Endodermal cell (in vitro differentiated cells): ENCODE results near the gene VIL1. TPM values are rescaled to one million over a fixed set of nuclear protein-coding genes. Genes with fewer than 3 reads are reported as not detected.

ENCODE experiments used
- DNase-seq: peaks from one replicate; pipeline ENCODE4 v3.0.0-alpha.2; 2017
- H3K27ac ChIP-seq: 2 replicates; pipeline ENCODE4 v1.5.1; 2013; ENCODE audit warnings: mild to moderate bottlenecking, low read depth, low read length, moderate library complexity
- H3K27me3 ChIP-seq: 2 replicates; pipeline ENCODE4 v1.6.1; 2013; ENCODE audit warnings: mild to moderate bottlenecking, low read length, moderate library complexity; ENCODE audit not compliant: insufficient read depth, control insufficient read depth, poor library complexity, severe bottlenecking
- H3K36me3 ChIP-seq: 2 replicates; pipeline ENCODE4 v1.7.0; 2013; ENCODE audit warnings: mild to moderate bottlenecking, low read length, moderate library complexity; ENCODE audit not compliant: control insufficient read depth, insufficient read depth
- H3K4me1 ChIP-seq: one replicate; pipeline ENCODE4 v1.7.0; 2013; ENCODE audit warnings: low read length; ENCODE audit not compliant: control insufficient read depth, insufficient read depth
- H3K4me3 ChIP-seq: 2 replicates; pipeline ENCODE4 v1.5.1; 2013; ENCODE audit warnings: mild to moderate bottlenecking, low read length, moderate library complexity
- H3K9ac ChIP-seq: 2 replicates; pipeline ENCODE4 v1.6.1; 2013; ENCODE audit warnings: mild to moderate bottlenecking, low read length, moderate library complexity; ENCODE audit not compliant: poor library complexity, severe bottlenecking; ENCODE audit errors: extremely low read depth
- H3K9me3 ChIP-seq: 2 replicates; pipeline ENCODE4 v1.6.1; 2013; ENCODE audit warnings: mild to moderate bottlenecking, low read length, moderate library complexity; ENCODE audit not compliant: control insufficient read depth
- H3K27ac Mint-ChIP-seq: 2 replicates; pipeline ENCODE4 v1.8.0; 2020; ENCODE audit warnings: mixed read lengths
- H3K27me3 Mint-ChIP-seq: 2 replicates; pipeline ENCODE4 v1.8.0; 2021; ENCODE audit warnings: mild to moderate bottlenecking, mixed read lengths; ENCODE audit not compliant: insufficient read depth
- H3K36me3 Mint-ChIP-seq: 2 replicates; pipeline ENCODE4 v1.8.0; 2020; ENCODE audit warnings: low read depth, mixed read lengths
- H3K4me1 Mint-ChIP-seq: 2 replicates; pipeline ENCODE4 v1.8.0; 2020; ENCODE audit warnings: mixed read lengths
- H3K4me3 Mint-ChIP-seq: 2 replicates; pipeline ENCODE4 v1.8.0; 2020; ENCODE audit warnings: mild to moderate bottlenecking, moderate library complexity, mixed read lengths
- H3K9me3 Mint-ChIP-seq: 2 replicates; pipeline ENCODE4 v1.8.0; 2020; ENCODE audit warnings: mild to moderate bottlenecking, mixed read lengths
- WGBS, 2 experiments: methylation state at CpG; one replicate each; pipeline versions ENCODE4 v1.1.5 to v1.1.7; 2013; ENCODE audit warnings: missing lambda C conversion rate in 2 of 2, mixed read lengths in 1 of 2; ENCODE audit not compliant: insufficient coverage in 1 of 2, insufficient read length in 1 of 2; 5-methylcytosine and 5-hydroxymethylcytosine counted together
- total RNA-seq, 2 donors: library from RNA; stranded (reverse); fragmentation: NEBNext Ultra II Directional in 1 of 2; extraction: Animal tissue kit (Norgen Biotek cat#: 25700) in 1 of 2; gene quantifications; 2 replicates in 1 of 2; 3 replicates in 1 of 2; pipeline ENCODE4 v1.2.1, GENCODE V29; 2021
- TF ChIP-seq, protein P1 (sequence below): fragments of 200-600 bp; sonication (generic); conservative IDR thresholded peaks from 2 replicates; pipeline ENCODE4 v1.5.0; 2021; ENCODE audit warnings: antibody characterized with exemption, mild to moderate bottlenecking

VIL1 gene
- total RNA-seq, 2 donors from 2014 or later = 70.2 to 83.1 TPM

DNA sequence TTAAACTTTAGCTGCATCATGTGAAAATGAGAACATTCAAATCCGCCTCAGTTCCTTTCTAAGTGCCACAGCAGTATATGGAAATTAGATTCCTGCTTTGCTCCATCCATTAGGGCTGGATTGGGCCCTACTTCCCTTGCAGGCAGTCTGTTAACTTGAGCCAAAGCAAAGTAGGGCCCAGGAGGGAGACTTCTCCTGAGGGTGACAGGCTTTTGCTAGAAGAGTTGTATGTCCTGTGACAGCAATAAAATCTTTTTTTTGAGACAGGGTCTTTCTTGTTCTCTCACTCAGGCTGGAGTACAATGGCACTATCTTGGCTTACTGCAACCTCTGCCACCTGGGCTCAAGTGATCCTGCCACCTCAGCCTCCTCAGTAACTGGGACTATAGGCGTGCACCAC is 28.1 kb downstream of the VIL1 start:
- no peak overlapping the region for H3K9ac ChIP-seq
- WGBS, 2 experiments = 91 to 100% methylated on average over 2 of the region's 2 CpGs
- no peaks in the 10 kb centered on the region for H3K9me3 ChIP-seq
- no peak overlapping the region for H3K27ac Mint-ChIP-seq
- H3K27me3 ChIP-seq = no peaks in the 10 kb centered on the region
- H3K4me3 ChIP-seq = no peak overlapping the region
- peaks cover 65% of the 10 kb centered on the region for H3K36me3 Mint-ChIP-seq
- no peak for DNase-seq
- H3K9me3 Mint-ChIP-seq = no peaks in the 10 kb centered on the region
- no peaks in the 10 kb centered on the region for H3K4me1 Mint-ChIP-seq
- no peaks in the 10 kb centered on the region for H3K27me3 Mint-ChIP-seq
- no peaks in the 10 kb centered on the region for H3K4me1 ChIP-seq
- TF ChIP-seq, protein P1, sequence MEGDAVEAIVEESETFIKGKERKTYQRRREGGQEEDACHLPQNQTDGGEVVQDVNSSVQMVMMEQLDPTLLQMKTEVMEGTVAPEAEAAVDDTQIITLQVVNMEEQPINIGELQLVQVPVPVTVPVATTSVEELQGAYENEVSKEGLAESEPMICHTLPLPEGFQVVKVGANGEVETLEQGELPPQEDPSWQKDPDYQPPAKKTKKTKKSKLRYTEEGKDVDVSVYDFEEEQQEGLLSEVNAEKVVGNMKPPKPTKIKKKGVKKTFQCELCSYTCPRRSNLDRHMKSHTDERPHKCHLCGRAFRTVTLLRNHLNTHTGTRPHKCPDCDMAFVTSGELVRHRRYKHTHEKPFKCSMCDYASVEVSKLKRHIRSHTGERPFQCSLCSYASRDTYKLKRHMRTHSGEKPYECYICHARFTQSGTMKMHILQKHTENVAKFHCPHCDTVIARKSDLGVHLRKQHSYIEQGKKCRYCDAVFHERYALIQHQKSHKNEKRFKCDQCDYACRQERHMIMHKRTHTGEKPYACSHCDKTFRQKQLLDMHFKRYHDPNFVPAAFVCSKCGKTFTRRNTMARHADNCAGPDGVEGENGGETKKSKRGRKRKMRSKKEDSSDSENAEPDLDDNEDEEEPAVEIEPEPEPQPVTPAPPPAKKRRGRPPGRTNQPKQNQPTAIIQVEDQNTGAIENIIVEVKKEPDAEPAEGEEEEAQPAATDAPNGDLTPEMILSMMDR = no peak
- no peak overlapping the region for H3K4me3 Mint-ChIP-seq
- H3K36me3 ChIP-seq = peaks cover 56% of the 10 kb centered on the region
- no peak overlapping the region for H3K27ac ChIP-seq

DNA sequence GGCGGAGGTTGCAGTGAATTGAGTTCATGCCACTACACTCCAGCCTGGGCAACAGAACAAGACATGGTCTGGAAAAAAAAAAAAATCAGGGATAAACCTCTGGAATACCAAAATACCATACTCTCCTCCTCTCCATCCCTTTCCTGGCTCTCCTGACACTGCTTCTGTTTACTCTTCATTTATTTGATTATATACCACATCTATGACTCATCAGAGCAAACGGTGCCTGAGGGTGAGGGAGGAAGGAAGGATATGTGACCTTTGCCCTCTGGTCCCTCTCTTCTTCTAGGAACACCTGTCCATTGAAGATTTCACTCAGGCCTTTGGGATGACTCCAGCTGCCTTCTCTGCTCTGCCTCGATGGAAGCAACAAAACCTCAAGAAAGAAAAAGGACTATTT is 30.0 kb downstream of the VIL1 start:
- Mint-ChIP-seq H3K9me3 (no peaks in the 10 kb centered on the region), H3K4me3 (no peak overlapping the region)
- H3K27ac ChIP-seq = no peak overlapping the region

DNA sequence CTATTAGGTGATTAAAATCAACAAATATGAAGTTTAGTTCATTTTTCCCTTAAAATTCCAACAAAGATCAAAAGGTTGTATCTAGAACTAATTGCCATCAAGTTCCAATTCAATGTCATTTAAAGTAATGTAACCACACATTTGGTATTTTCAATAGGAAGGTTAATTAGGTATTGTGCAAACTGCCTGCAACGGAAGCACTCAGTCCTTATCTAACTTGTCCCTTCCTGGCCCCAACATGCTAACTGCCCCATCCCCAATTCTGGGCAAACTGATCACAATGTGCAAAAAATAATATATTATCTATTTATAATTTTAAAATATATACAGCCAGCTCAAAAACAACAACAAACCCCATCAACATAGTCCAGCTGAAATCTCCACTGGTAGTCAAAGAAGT is 33.2 kb downstream of the VIL1 start:
- Mint-ChIP-seq H3K27ac (no peak overlapping the region), H3K36me3 (peaks cover 72% of the 10 kb centered on the region), H3K4me3 (no peak overlapping the region), H3K9me3 (peaks cover 13% of the 10 kb centered on the region), H3K4me1 (no peaks in the 10 kb centered on the region), H3K27me3 (no peaks in the 10 kb centered on the region)
- peaks cover 85% of the 10 kb centered on the region for H3K36me3 ChIP-seq
- H3K27me3 ChIP-seq = no peaks in the 10 kb centered on the region
- H3K27ac ChIP-seq = no peak overlapping the region
- TF ChIP-seq, protein P1 = no peak
- no peak for DNase-seq
- peaks cover 18% of the 10 kb centered on the region for H3K9me3 ChIP-seq
- no peaks in the 10 kb centered on the region for H3K4me1 ChIP-seq
- H3K4me3 ChIP-seq = no peak overlapping the region
- no peak overlapping the region for H3K9ac ChIP-seq
- 82% methylated on average over 1 of the region's 1 CpG; no CpG with 5 or more reads in 1 of the 2 experiments for WGBS, 2 experiments

More for the DNA sequence above, 30.0 kb downstream of the VIL1 start:
- Mint-ChIP-seq H3K36me3 (peaks cover 63% of the 10 kb centered on the region), H3K27ac (no peak overlapping the region), H3K27me3 (no peaks in the 10 kb centered on the region), H3K4me1 (no peaks in the 10 kb centered on the region)
- Histone ChIP-seq H3K4me3 (no peak overlapping the region), H3K27me3 (no peaks in the 10 kb centered on the region), H3K36me3 (peaks cover 64% of the 10 kb centered on the region), H3K4me1 (no peaks in the 10 kb centered on the region), H3K9ac (no peak overlapping the region), H3K9me3 (no peaks in the 10 kb centered on the region)
- TF ChIP-seq, protein P1 = no peak
- no peak for DNase-seq
- 83 to 100% methylated on average over 1 to 3 of the region's 3 CpGs for WGBS, 2 experiments
